T-helper 2 cell (primary cell): ENCODE measurements around the gene E2F1.

Experiments
- DNase-seq, 5 experiments: peaks; one replicate each; pipeline versions ENCODE4 v3.0.0 to v3.0.0-alpha.2; 2012 to 2022

The E2F1 gene

GRCh38 chr20:33687370-33687915, 1.3 kb upstream of the E2F1 start:
- no peak for DNase-seq

DNA sequence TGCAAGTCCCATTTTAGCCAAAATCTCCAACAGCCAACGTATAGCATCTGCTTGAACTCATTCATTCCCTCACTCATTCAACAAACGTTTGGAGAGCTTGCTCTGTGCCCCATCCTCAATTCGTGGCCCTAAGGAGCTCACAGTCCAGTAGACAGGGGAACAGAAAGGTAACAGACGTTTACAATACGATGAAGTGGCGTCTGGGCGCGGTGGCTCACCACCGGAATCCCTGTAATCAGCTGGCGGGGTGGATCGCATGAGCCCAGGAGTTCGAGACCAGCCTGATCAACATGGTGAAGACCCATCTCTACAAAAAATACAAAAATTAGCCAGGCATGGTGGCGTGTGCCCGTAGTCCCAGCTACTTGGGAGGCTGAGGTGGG, 790 bp upstream of the E2F1 start:
- no peak for DNase-seq

GRCh38 chr20:33685328-33686099, 671 bp downstream of the E2F1 start:
- peak in 4 of 5 experiments; percentile 31 to 82 (median 46) for DNase-seq

DNA sequence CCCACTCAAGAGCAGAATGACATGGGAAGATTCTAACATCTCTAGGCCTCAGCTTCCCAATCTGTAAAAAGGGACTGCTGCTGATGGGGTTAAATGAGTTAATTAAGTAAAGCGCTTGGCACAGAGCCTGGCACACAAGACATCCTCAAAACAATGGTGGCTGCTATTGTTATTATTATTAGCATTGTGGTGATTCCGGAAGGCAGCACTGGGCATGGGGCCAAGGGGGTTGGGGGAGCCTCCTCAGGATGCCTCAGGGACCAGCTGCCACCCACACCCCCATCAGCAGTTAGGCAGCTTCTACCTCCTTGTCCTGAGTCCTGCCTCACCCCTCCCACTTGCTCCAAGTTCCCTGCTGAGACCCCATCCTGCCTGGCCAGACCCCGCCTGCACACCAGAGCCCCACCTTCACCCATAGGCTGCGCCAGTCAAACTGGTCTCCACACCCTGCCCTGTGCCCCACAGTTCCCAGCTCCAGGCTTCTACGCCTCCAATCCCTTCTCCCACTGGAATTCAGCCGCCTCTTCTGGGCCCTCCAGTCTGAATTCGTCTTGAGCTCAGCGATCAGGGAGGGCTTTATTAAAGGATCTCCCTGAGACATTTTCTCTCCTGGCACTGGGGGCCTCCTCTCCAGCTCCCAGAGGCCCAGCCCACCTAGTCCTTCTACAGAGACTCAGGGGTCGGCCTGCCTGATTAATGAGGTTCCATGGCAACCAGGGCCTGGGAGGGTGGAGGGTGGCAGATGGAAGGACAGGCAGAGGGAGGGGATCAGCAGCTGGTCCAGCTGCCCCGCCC, 1.5 kb downstream of the E2F1 start:
- peak in 1 of 5 experiments; percentile 19 for DNase-seq

DNA sequence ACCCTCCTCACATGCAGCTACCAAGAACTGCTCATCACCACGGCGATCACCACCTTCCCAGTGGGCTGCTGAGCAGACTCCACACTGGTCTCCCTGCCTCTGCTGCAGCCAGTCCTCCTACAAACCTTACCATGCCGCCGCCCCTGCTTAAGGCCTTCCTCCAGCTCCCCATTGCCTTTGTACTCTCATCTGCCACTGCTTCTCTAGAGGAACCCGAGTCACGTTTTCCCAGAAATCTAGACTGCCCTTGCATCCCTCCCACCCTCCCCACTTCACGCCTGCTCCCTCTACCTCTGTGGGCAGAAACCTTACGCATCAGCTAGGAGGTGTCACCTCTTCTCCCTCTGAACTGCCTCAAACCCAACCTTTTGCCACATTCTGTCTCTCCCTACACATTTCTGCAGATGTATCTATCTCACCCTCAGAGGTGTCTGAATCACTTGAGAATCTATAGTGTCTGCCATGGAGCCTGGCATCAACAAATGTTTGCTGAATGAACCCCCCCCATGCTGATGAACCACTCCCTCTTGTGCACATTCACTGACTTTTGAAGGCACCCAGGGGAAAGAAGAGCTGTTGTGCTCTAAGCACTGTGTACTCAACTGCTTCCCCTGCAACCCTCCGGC, 4.3 kb downstream of the E2F1 start:
- peak in 1 of 5 experiments; percentile 28 for DNase-seq

DNA sequence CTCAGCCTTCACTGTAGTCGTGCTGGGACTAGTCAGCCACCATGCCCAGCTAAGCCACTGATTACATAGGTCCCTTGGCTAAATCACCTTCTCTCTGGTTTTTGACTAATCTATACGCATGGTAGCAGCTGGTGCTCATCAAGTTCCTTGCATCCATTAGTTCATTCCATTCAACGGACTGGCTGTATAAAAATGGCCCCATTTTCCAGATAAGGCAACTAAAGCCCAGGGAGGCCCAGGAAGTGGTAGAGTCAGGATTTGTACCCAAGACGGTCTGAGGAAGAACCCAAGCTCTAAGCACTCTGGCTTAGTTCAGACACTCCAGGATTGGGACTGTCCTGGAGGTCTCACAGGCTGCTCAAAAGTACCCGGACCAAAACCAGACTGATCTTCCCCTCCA, 4.9 kb downstream of the E2F1 start:
- no peak for DNase-seq

GRCh38 chr20:33680686-33681085, 5.5 kb downstream of the E2F1 start:
- DNase-seq: no peak

GRCh38 chr20:33679758-33680485, 6.3 kb downstream of the E2F1 start:
- peak in 2 of 5 experiments; percentile 33 to 80 for DNase-seq

DNA sequence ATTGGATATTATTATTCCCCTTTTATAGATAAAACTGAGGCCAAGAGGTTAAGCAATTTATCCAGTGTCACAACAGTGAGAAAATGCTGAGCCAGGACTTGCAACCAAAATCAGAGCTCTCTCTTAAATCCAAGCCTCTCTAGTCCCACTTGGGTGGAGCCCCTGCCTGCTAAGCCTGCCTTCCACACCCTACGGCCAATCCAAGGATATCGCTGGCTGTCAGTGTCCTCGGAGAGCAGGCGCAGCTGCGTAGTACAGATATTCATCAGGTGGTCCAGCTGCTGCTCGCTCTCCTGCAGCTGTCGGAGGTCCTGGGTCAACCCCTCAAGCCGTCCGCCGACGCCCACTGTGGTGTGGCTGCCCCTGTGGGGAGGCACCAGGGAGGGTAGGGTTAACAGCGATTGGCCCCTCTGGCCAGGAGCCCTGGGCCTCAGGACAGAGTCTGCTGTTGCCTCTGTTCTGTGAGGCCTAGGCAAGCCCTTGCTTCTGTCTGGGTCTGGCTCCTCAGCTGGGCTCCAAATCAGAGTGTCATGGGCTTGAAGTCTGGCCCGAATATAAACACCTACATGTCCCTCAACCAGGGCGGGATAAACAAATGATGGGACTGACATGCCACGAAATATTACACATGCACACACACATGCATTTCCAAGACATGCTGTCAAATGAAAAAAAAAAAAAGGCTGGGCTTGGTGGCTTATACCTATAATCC, 8.0 kb downstream of the E2F1 start:
- no peak for DNase-seq

DNA sequence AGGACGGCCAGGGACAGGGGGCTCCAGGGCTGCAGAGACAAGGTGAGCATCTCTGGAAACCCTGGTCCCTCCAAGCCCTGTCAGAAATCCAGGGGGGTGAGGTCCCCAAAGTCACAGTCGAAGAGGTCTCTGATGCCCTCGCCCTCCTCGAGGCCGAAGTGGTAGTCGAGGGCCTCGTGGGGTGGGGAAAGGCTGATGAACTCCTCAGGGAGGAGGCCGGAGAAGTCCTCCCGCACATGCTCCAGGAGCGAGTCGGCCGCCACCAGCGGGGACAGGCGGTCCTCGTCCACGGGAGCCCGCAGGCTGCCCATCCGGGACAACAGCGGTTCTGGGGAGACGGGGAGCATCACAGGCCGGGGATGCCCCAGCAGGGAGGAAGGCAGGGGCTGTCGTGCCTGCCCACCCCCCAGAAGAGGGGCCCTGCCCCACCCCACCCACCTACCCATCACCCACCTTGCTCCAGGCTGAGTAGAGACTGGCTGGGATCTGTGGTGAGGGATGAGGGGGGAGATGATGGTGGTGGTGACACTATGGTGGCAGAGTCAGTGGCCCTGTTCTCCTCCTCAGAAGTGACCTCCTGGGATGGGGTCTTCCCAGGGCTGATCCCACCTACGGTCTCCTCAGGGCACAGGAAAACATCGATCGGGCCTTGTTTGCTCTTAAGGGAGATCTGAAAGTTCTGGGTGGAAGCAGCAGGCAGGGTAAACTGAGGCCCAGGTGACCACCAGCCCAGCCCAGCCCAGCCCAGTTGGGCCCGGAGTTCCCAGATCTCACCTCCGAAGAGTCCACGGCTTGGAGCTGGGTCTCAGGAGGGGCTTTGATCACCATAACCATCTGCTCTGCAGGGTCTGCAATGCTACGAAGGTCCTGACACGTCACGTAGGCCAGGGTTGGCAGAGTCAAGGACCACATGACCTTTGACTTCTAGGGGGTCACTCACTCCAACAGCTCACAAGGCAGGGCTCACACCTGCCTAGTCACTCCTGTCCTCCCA, 9.2 kb downstream of the E2F1 start:
- no peak for DNase-seq

GRCh38 chr20:33676121-33676520, 10.1 kb downstream of the E2F1 start:
- DNase-seq: no peak

DNA sequence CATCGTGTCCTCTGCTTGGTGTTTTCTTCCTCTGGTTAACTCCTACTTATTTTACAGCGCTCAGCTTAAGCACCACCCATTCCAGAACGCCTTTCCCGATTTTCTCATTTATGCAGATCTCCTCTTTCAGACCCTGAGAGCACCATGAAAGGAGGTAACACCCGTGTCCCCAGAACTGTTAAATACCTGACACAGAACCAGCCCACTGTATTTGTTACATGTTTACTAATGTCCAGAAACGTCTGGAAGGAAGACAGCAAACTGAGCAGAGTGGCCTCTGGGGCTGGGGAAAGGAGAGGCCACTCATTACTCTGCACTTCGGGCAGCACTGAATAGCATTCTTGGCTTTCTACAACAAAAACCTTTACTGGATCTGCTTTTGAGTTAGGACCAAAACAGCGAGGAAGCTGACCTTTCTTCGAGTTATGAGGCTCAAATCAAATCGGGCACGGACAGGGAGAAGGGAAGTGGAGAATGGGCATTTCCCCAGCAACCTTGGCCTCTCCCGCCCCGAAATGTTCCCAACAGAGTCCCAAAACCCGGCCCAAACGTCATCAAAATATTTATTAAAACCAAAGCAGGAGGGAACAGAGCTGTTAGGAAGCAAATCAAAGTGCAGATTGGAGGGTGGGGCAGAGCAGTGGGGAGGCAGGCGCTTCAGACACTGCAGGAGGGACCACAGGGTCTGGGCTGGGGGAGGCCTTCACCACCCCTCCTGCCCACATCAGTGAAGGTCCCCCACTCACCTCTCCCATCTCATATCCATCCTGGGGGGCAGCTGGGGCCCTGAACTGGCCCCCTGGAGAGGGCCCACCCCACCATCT, 10.8 kb downstream of the E2F1 start:
- no peak for DNase-seq

- DNase-seq: peak; percentile 27 to 57 (median 52)
Observed at GRCh38 chr20:33674294-33675135, 11.7 kb downstream of the E2F1 start, which contains the start of gene NECAB3. Gene NECAB3, minus strand, starts transcription at chr20:33674428. Its CDS starts 76 bp downstream, at chr20:33674352.

GRCh38 chr20:33673410-33674293, 12.5 kb downstream of the E2F1 start:
- no peak for DNase-seq

- no peak for DNase-seq
Observed at GRCh38 chr20:33673114-33673409, 13.1 kb downstream of the E2F1 start.

- no peak for DNase-seq
Observed at GRCh38 chr20:33672426-33673113, 13.6 kb downstream of the E2F1 start.
